Epidermal melanocyte (primary cell): ENCODE data around the gene ARHGEF35.
"Not testable (repeated sequence)": the region's sequence is repeated elsewhere in the genome, so short reads cannot be mapped to it uniquely, and the experiment has no call there.

Experiments used
- DNase-seq: peaks from one replicate; pipeline ENCODE4 v3.0.0; 2011; ENCODE audit warnings: low spot score; ENCODE audit not compliant: insufficient read length

ARHGEF35 gene

GRCh38 chr7:144195212-144195872 lies at the start of gene ARHGEF35:
Gene ARHGEF35, minus strand, starts transcription at chr7:144195833. Its CDS starts 7,450 bp downstream, at chr7:144188383.
- not testable (repeated sequence) for DNase-seq

GRCh38 chr7:144245372-144245771 lies 49.7 kb upstream of the ARHGEF35 start:
- not testable (repeated sequence) for DNase-seq

- DNase-seq = not testable (repeated sequence)
Observed at GRCh38 chr7:144239365-144239764, 43.7 kb upstream of the ARHGEF35 start, which contains the start of gene OR2A42. Gene OR2A42, minus strand, starts transcription at chr7:144239605. Its CDS starts 6,762 bp downstream, at chr7:144232843.

- not testable (repeated sequence) for DNase-seq
Observed at GRCh38 chr7:144238530-144239082, 43.0 kb upstream of the ARHGEF35 start.

GRCh38 chr7:144233039-144233438 lies 37.4 kb upstream of the ARHGEF35 start:
- DNase-seq = not testable (repeated sequence)

GRCh38 chr7:144231027-144231426 lies 35.4 kb upstream of the ARHGEF35 start:
- not testable (repeated sequence) for DNase-seq

- DNase-seq = not testable (repeated sequence)
Observed at GRCh38 chr7:144228810-144229209, 33.2 kb upstream of the ARHGEF35 start.

- not testable (repeated sequence) for DNase-seq
Observed at GRCh38 chr7:144226866-144227265, 31.2 kb upstream of the ARHGEF35 start.

- not testable (repeated sequence) for DNase-seq
Observed at GRCh38 chr7:144223675-144224074, 28.0 kb upstream of the ARHGEF35 start.

- DNase-seq = not testable (repeated sequence)
Observed at GRCh38 chr7:144220531-144220930, 24.9 kb upstream of the ARHGEF35 start.

- not testable (repeated sequence) for DNase-seq
Observed at GRCh38 chr7:144219149-144219548, 23.5 kb upstream of the ARHGEF35 start.

- DNase-seq = not testable (repeated sequence)
Observed at GRCh38 chr7:144218581-144218980, 22.9 kb upstream of the ARHGEF35 start.

- not testable (repeated sequence) for DNase-seq
Observed at GRCh38 chr7:144217200-144217599, 21.6 kb upstream of the ARHGEF35 start.

GRCh38 chr7:144205306-144205705 lies 9.7 kb upstream of the ARHGEF35 start:
- not testable (repeated sequence) for DNase-seq

- DNase-seq = not testable (repeated sequence)
Observed at GRCh38 chr7:144203086-144203485, 7.5 kb upstream of the ARHGEF35 start.

- not testable (repeated sequence) for DNase-seq
Observed at GRCh38 chr7:144201978-144202377, 6.3 kb upstream of the ARHGEF35 start.

GRCh38 chr7:144198934-144199333 lies 3.3 kb upstream of the ARHGEF35 start:
- DNase-seq = not testable (repeated sequence)

GRCh38 chr7:144194453-144194852 lies 1.2 kb downstream of the ARHGEF35 start:
- DNase-seq = not testable (repeated sequence)

GRCh38 chr7:144193782-144194181 lies 1.9 kb downstream of the ARHGEF35 start:
- DNase-seq = not testable (repeated sequence)

GRCh38 chr7:144188578-144189171 lies 7.0 kb downstream of the ARHGEF35 start:
- DNase-seq = not testable (repeated sequence)

- DNase-seq = not testable (repeated sequence)
Observed at GRCh38 chr7:144187848-144188247, 7.8 kb downstream of the ARHGEF35 start.

- DNase-seq = not testable (repeated sequence)
Observed at GRCh38 chr7:144183166-144183565, 12.5 kb downstream of the ARHGEF35 start, which contains the start of gene CTAGE4. Gene CTAGE4, plus strand, starts transcription at chr7:144183466. Its CDS starts 38 bp downstream, at chr7:144183504.
